A549 (cell line): ENCODE data around the gene FOXS1.

Experiments used
- CTCF ChIP-seq: fragments of >200 bp; sonication (Bioruptor Twin); formaldehyde crosslinking; IDR thresholded peaks from 3 replicates; pipeline ENCODE4 v1.5.1; 2016
- ELK1 ChIP-seq: fragments of 150-350 bp; IDR thresholded peaks from 2 replicates; pipeline ENCODE4 v1.6.1; 2014; ENCODE audit warnings: low read depth, mild to moderate bottlenecking, low read length
- JUNB ChIP-seq: fragments of >200 bp; sonication (Bioruptor Twin); formaldehyde crosslinking; IDR thresholded peaks from 2 replicates; pipeline ENCODE4 v1.6.1; 2016
- PBX3 ChIP-seq: IDR thresholded peaks from 2 replicates; pipeline ENCODE4 v1.6.1; 2012
- POLR2A ChIP-seq: IDR thresholded peaks from 2 replicates; pipeline ENCODE4 v1.6.1; 2012; ENCODE audit warnings: mild to moderate bottlenecking, low read length

GRCh38 chr20:31821427-31821826, 24.0 kb downstream of the FOXS1 start:
- TF ChIP-seq CTCF (no peak), PBX3 (no peak), POLR2A (no peak), JUNB (no peak), ELK1 (no peak)
